LNCaP clone FGC (cell line): ENCODE measurements around the gene NFE2L1.

Experiments
- DNase-seq: peaks from one replicate; pipeline ENCODE4 v3.0.0-alpha.2; 2011; ENCODE audit warnings: low read depth
- H3K4me3 ChIP-seq: 2 replicates; pipeline ENCODE4 v1.5.1; 2011; ENCODE audit warnings: mild to moderate bottlenecking, low read depth, low read length, control low read depth
- CTCF ChIP-seq: IDR thresholded peaks from 2 replicates; pipeline ENCODE4 v1.5.1; 2012; ENCODE audit warnings: mild to moderate bottlenecking; ENCODE audit not compliant: control insufficient read depth, insufficient read depth; ENCODE audit errors: extremely low read depth

Gene NFE2L1

GRCh38 chr17:48003417-48004151, 44.6 kb upstream of the NFE2L1 start:
- H3K4me3 ChIP-seq = no peak overlapping the region
- no peak for DNase-seq
- TF ChIP-seq CTCF = no peak

GRCh38 chr17:48004983-48005382, 43.2 kb upstream of the NFE2L1 start:
- H3K4me3 ChIP-seq = no peak overlapping the region
- no peak for DNase-seq
- no peak for TF ChIP-seq CTCF

- H3K4me3 ChIP-seq = no peak overlapping the region
- DNase-seq = no peak
- TF ChIP-seq CTCF = no peak
Measured at GRCh38 chr17:48006936-48007709, 41.0 kb upstream of the NFE2L1 start.

GRCh38 chr17:48010193-48010592, 38.0 kb upstream of the NFE2L1 start:
- TF ChIP-seq CTCF = no peak
- no peak overlapping the region for H3K4me3 ChIP-seq
- DNase-seq = no peak

- TF ChIP-seq CTCF = peak; percentile 45
- H3K4me3 ChIP-seq = no peak overlapping the region
- DNase-seq = no peak
Measured at GRCh38 chr17:48011405-48012150, 36.6 kb upstream of the NFE2L1 start.

- TF ChIP-seq CTCF = no peak
- H3K4me3 ChIP-seq = no peak overlapping the region
- DNase-seq = no peak
Measured at GRCh38 chr17:48012151-48012520, 36.0 kb upstream of the NFE2L1 start.
